Neutrophil (primary cell): Measurements from ENCODE around the gene LOXHD1.

Experiments used
- H3K27ac ChIP-seq: fragments of 200-600 bp; sonication (generic); 2 replicates; pipeline ENCODE4 v1.5.1; 2016; ENCODE audit warnings: mild to moderate bottlenecking, moderate library complexity
- H3K27me3 ChIP-seq: fragments of 200-600 bp; sonication (generic); 2 replicates; pipeline ENCODE4 v1.6.0; 2016; ENCODE audit warnings: mild to moderate bottlenecking
- H3K36me3 ChIP-seq: fragments of 200-600 bp; sonication (generic); 2 replicates; pipeline ENCODE4 v1.5.1; 2017
- H3K4me1 ChIP-seq, 2 experiments: fragments of 200-600 bp in 1 of 2; sonication (generic) in 1 of 2; 1 replicate in 1 of 2; 2 replicates in 1 of 2; pipeline versions ENCODE4 v1.5.1 to v1.6.1; 2013 to 2016; ENCODE audit warnings: low read depth in 1 of 2, low read length in 1 of 2, mild to moderate bottlenecking in 1 of 2, moderate library complexity in 1 of 2; ENCODE audit not compliant: control insufficient read depth in 1 of 2, insufficient read depth in 1 of 2
- H3K4me3 ChIP-seq, 2 experiments: fragments of 200-600 bp in 1 of 2; sonication (generic) in 1 of 2; 1 replicate in 1 of 2; 2 replicates in 1 of 2; pipeline ENCODE4 v1.5.1; 2013 to 2016; ENCODE audit warnings: low read depth in 1 of 2, low read length in 1 of 2, mild to moderate bottlenecking in 1 of 2, moderate library complexity in 1 of 2
- H3K9me3 ChIP-seq: fragments of 200-600 bp; sonication (generic); 2 replicates; pipeline ENCODE4 v1.5.1; 2016
- TF ChIP-seq, protein P1 (sequence below): fragments of 200-600 bp; sonication (generic); IDR thresholded peaks from 2 replicates; pipeline ENCODE4 v1.5.1; 2016; ENCODE audit warnings: antibody characterized with exemption

Gene LOXHD1

DNA sequence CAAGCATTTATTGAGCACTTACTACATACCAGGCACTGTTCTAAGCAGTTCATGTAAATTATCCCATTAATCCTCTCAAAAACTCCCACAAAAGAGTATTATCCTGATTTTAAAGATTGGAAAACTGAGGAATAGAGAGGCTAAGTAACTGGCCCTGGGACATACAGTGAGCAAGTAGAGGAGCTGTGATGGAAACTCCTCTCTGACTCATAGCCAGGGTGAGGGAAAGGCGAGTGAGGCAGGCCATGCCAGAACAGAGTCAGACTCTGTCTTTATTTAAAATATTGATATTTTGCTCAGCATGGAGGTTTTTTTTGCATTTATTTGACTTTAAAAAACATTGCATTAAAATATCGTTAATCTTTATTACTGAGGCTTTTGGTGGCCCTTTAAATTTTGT is 208.0 kb downstream of the LOXHD1 start:
- Histone ChIP-seq H3K4me3 (no peak overlapping the region), H3K4me1 (no peaks in the 10 kb centered on the region), H3K9me3 (no peaks in the 10 kb centered on the region), H3K27me3 (peaks cover 6% of the 10 kb centered on the region), H3K27ac (no peak overlapping the region), H3K36me3 (no peaks in the 10 kb centered on the region)
- TF ChIP-seq, protein P1, sequence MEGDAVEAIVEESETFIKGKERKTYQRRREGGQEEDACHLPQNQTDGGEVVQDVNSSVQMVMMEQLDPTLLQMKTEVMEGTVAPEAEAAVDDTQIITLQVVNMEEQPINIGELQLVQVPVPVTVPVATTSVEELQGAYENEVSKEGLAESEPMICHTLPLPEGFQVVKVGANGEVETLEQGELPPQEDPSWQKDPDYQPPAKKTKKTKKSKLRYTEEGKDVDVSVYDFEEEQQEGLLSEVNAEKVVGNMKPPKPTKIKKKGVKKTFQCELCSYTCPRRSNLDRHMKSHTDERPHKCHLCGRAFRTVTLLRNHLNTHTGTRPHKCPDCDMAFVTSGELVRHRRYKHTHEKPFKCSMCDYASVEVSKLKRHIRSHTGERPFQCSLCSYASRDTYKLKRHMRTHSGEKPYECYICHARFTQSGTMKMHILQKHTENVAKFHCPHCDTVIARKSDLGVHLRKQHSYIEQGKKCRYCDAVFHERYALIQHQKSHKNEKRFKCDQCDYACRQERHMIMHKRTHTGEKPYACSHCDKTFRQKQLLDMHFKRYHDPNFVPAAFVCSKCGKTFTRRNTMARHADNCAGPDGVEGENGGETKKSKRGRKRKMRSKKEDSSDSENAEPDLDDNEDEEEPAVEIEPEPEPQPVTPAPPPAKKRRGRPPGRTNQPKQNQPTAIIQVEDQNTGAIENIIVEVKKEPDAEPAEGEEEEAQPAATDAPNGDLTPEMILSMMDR: no peak

- no peak overlapping the region for H3K27ac ChIP-seq
- H3K27me3 ChIP-seq: peaks cover 9% of the 10 kb centered on the region
- no peaks in the 10 kb centered on the region for H3K4me1 ChIP-seq
- H3K36me3 ChIP-seq: no peaks in the 10 kb centered on the region
- no peak overlapping the region for H3K4me3 ChIP-seq
- TF ChIP-seq, protein P1: no peak
- no peaks in the 10 kb centered on the region for H3K9me3 ChIP-seq
Measured at GRCh38 chr18:46448347-46448746, 208.7 kb downstream of the LOXHD1 start.

- TF ChIP-seq, protein P1: no peak
- Histone ChIP-seq H3K4me1 (no peaks in the 10 kb centered on the region), H3K27ac (no peak overlapping the region), H3K9me3 (no peaks in the 10 kb centered on the region), H3K36me3 (no peaks in the 10 kb centered on the region), H3K4me3 (no peak overlapping the region), H3K27me3 (peaks cover 11% of the 10 kb centered on the region)
Measured at GRCh38 chr18:46447792-46448191, 209.2 kb downstream of the LOXHD1 start.

- TF ChIP-seq, protein P1: no peak
- Histone ChIP-seq H3K27ac (no peak overlapping the region), H3K9me3 (no peaks in the 10 kb centered on the region), H3K27me3 (peaks cover 11% of the 10 kb centered on the region), H3K36me3 (no peaks in the 10 kb centered on the region), H3K4me3 (no peak overlapping the region), H3K4me1 (no peaks in the 10 kb centered on the region)
Measured at GRCh38 chr18:46447323-46447722, 209.7 kb downstream of the LOXHD1 start.

- H3K27me3 ChIP-seq: peaks cover 11% of the 10 kb centered on the region
- no peaks in the 10 kb centered on the region for H3K4me1 ChIP-seq
- TF ChIP-seq, protein P1: no peak
- no peak overlapping the region for H3K4me3 ChIP-seq
- no peaks in the 10 kb centered on the region for H3K9me3 ChIP-seq
- H3K36me3 ChIP-seq: no peaks in the 10 kb centered on the region
- no peak overlapping the region for H3K27ac ChIP-seq
Measured at GRCh38 chr18:46445522-46446313, 211.3 kb downstream of the LOXHD1 start.
